ENCODE measurements around the gene MGA.

DNA sequence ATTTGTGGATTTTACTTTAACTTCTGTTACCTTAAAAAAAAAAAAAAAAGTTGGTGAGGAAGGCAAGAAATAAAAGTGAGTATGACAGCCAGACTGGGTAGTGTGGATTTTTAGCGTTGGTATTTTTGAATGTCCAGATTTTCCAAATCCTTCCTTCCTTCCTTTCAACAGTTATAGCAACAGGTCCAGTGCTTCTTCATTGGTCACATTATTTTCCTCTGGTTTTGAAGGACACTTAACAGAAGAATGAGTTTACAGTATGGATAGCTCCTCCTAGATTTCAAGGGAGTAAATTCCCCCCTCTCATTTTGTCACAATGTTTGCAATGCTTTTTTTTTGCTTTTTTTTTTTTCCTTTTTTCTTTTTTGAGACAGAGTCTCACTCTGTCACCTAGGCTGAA is 120.5 kb downstream of the MGA start:
- TF ChIP-seq, protein P1, sequence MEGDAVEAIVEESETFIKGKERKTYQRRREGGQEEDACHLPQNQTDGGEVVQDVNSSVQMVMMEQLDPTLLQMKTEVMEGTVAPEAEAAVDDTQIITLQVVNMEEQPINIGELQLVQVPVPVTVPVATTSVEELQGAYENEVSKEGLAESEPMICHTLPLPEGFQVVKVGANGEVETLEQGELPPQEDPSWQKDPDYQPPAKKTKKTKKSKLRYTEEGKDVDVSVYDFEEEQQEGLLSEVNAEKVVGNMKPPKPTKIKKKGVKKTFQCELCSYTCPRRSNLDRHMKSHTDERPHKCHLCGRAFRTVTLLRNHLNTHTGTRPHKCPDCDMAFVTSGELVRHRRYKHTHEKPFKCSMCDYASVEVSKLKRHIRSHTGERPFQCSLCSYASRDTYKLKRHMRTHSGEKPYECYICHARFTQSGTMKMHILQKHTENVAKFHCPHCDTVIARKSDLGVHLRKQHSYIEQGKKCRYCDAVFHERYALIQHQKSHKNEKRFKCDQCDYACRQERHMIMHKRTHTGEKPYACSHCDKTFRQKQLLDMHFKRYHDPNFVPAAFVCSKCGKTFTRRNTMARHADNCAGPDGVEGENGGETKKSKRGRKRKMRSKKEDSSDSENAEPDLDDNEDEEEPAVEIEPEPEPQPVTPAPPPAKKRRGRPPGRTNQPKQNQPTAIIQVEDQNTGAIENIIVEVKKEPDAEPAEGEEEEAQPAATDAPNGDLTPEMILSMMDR (IDR thresholded peaks at IDR 0.05; ENCODE audit: poor library complexity): no peak
- no peak for TF ChIP-seq EZH2 (IDR thresholded peaks at IDR 0.05; ENCODE audit: borderline replicate concordance)

Measured in hepatocyte (in vitro differentiated cells).